Measurements from ENCODE around the gene SYNPO. TPM values are rescaled to one million over a fixed set of nuclear protein-coding genes. Genes with fewer than 3 reads are reported as not detected.

Gene SYNPO
- total RNA-seq, 2 donors from 2014 or later, result 1.0 to 9.3 TPM

DNA sequence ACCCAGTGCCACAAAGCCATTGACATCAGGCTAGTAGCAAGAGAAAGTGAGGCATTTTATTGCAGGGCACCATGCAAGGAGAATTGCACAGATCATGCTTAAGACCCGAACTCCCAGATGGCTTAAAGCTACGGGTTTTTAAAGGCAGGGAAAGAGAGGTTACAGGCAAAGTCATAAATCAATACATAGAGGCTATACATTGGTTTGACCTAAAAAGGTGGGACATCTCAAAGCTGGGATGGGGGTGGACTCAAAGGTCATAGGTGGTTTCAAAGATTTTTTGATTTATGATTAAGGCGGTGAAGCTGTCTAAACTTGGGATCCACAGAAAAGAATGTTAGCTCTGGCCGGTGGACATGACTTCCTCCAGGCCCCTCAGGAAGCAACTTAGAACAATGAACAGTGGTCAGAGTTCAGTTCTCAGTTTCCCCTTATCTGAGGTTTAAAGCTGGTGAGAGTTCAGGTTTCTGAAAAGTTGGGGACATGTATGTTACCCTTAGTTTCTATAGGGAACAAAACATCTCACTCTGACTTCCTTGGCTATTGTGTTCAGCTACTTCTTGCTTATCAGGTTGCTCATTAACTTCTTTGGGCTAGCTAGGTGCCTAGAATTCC lies 66.4 kb downstream of the SYNPO start:
- peaks cover 11% of the 10 kb centered on the region for H3K36me3 Mint-ChIP-seq
- no peaks in the 10 kb centered on the region for H3K27me3 Mint-ChIP-seq
- H3K9me3 Mint-ChIP-seq, result no peaks in the 10 kb centered on the region
- H3K4me3 Mint-ChIP-seq, result no peak overlapping the region
- no peaks in the 10 kb centered on the region for H3K4me1 Mint-ChIP-seq (ENCODE audit: low read depth in 2 of 2)
- H3K27ac Mint-ChIP-seq, result peak overlapping the region in 1 of 2 donors; percentile 8
- DNase-seq (ENCODE audit: low spot score) (no peak), ATAC-seq (no peak)

Other genes starting within 250 kb of the SYNPO start
- gene CD74, start 227.8 kb upstream of the SYNPO start, total RNA-seq, result 100 to 1,000 TPM; 767 to 771 TPM
- gene RPS14, start 190.9 kb upstream of the SYNPO start, total RNA-seq, result 1,000 to 10,000 TPM; 1,429 to 1,580 TPM
- 1 to 10 TPM; 4.0 to 7.8 TPM for gene NDST1, start 132.5 kb upstream of the SYNPO start, total RNA-seq
- gene MYOZ3, start 20.6 kb downstream of the SYNPO start, total RNA-seq, result not detected
- 10 to 100 TPM; 72.5 to 80.0 TPM for gene RBM22, start 60.4 kb downstream of the SYNPO start, total RNA-seq
- gene DCTN4, start 118.4 kb downstream of the SYNPO start, total RNA-seq, result 10 to 100 TPM; 54.1 to 68.8 TPM
- gene SMIM3, start 138.1 kb downstream of the SYNPO start, total RNA-seq, result 10 to 100 TPM; 24.5 to 30.4 TPM
- gene IRGM, start 205.9 kb downstream of the SYNPO start, total RNA-seq, result 1 to 10 TPM; 1.5 to 2.2 TPM

All from natural killer cell treated with Interleukin-12 subunit alpha and Interleukin-12 subunit beta and Interleukin-15 and Interleukin-18, amount 100 ng/mL, for 72 hours (primary cell).